A673 (cell line): Measurements from ENCODE around the gene MICALL1. TPM values are rescaled to one million over a fixed set of nuclear protein-coding genes. Genes with fewer than 3 reads are reported as not detected.

Experiments
- BruUV-seq: library from RNA; stranded (reverse); fragments of 400-500 nt; replicated peaks from 2 replicates; lab custom pipeline; 2021; lab: Mats Ljungman, UMichigan
- CTCF ChIA-PET: fragments of 300-600 bp; sonication (Branson Sonifier 250); formaldehyde crosslinking; loops from one replicate; lab custom pipeline; 2022; ENCODE audit warnings: antibody characterized with exemption; lab: Charles Lee
- POLR2A ChIA-PET: fragments of 300-600 bp; sonication (Branson Sonifier 250); formaldehyde crosslinking; loops from one replicate; lab custom pipeline; 2022; ENCODE audit warnings: antibody characterized with exemption; ENCODE audit not compliant: low non-redundant PET; lab: Charles Lee
- DNase-seq: peaks from one replicate; pipeline ENCODE4 v3.0.0-alpha.2; 2015; ENCODE audit warnings: low spot score
- H3K27ac ChIP-seq: fragments of 200-600 bp; sonication (generic); 2 replicates; pipeline ENCODE4 v1.5.1; 2016; ENCODE audit warnings: mixed run types, low read depth, mild to moderate bottlenecking, mixed read lengths, antibody characterized with exemption, low read length; ENCODE audit not compliant: poor library complexity, severe bottlenecking
- H3K27me3 ChIP-seq: fragments of 200-600 bp; sonication (generic); replicated peaks from 2 replicates; pipeline ENCODE4 v1.6.1; 2017; ENCODE audit warnings: mixed run types, low read depth, mild to moderate bottlenecking, mixed read lengths, antibody characterized with exemption, low read length; ENCODE audit not compliant: insufficient read depth, poor library complexity
- H3K36me3 ChIP-seq: fragments of 200-600 bp; sonication (generic); 2 replicates; pipeline ENCODE4 v1.6.1; 2016; ENCODE audit warnings: mixed run types, mild to moderate bottlenecking, mixed read lengths, antibody characterized with exemption, low read length; ENCODE audit not compliant: insufficient read depth, poor library complexity, severe bottlenecking
- H3K4me1 ChIP-seq: fragments of 200-600 bp; sonication (generic); 2 replicates; pipeline ENCODE4 v1.6.1; 2017; ENCODE audit warnings: mixed run types, mild to moderate bottlenecking, mixed read lengths, antibody characterized with exemption, low read length; ENCODE audit not compliant: insufficient read depth, poor library complexity, severe bottlenecking
- H3K4me3 ChIP-seq: fragments of 200-600 bp; sonication (generic); 2 replicates; pipeline ENCODE4 v1.5.1; 2016; ENCODE audit warnings: low read depth, mixed run types, mild to moderate bottlenecking, mixed read lengths, low read length; ENCODE audit not compliant: poor library complexity, severe bottlenecking
- H3K9me3 ChIP-seq: fragments of 200-600 bp; sonication (generic); 2 replicates; pipeline ENCODE4 v1.6.1; 2016; ENCODE audit warnings: mixed run types, low read depth, mild to moderate bottlenecking, mixed read lengths, antibody characterized with exemption, low read length; ENCODE audit not compliant: poor library complexity, severe bottlenecking
- EZH2 ChIP-seq: fragments of 200-600 bp; sonication (generic); IDR thresholded peaks from 2 replicates; pipeline ENCODE4 v1.6.1; 2017; ENCODE audit warnings: borderline replicate concordance, low read depth, mild to moderate bottlenecking, mixed read lengths, antibody characterized with exemption, low read length; ENCODE audit not compliant: poor library complexity, severe bottlenecking
- intact Hi-C: fragments of 100-400 bp; cut with micrococcal nuclease; formaldehyde crosslinking; loops from one replicate; pipeline ENCODE4 v1.10.0; 2022; ENCODE audit not compliant: unreplicated experiment
- total RNA-seq: library from RNA; stranded (reverse); gene quantifications from 2 replicates; pipeline ENCODE4 v1.2.3, GENCODE V29; 2021
- TF ChIP-seq, protein P1 (sequence below): fragments of 300-800, 200-600 bp; sonication (generic); conservative IDR thresholded peaks from 2 replicates; pipeline ENCODE4 v1.5.1; 2017; ENCODE audit warnings: low read depth, mild to moderate bottlenecking, antibody characterized with exemption, low read length, moderate library complexity, mixed read lengths

The MICALL1 gene
- total RNA-seq, 1 experiment from 2014 or later: 33.0 TPM

DNA sequence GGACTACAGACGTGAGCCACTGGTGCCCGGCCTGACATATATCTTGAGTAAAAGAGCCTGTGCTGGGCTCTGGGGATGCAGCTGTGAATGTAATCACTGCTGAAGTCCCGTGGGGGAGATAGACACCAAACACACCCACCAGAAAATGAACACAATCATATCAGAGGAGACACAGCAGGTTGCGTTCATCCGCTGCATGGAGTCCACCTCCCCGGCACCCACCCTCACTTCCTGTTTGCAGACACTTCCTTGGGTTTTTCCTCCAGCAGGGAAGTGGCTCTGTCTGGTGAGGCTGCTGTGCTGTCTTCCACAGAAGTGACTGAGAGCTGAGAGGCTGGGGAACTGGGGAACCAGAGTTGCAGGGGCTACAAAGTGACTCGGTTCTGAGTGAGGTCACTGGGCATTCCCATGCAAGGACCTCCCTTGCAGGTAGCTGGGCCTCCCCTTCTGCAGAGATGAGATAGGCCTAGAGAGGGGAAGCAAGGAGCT is 7.2 kb downstream of the MICALL1 start:
- peaks cover 12% of the 10 kb centered on the region for H3K36me3 ChIP-seq
- BruUV-seq: no TSS peak
- no peak overlapping the region for H3K27ac ChIP-seq
- TF ChIP-seq, protein P1, sequence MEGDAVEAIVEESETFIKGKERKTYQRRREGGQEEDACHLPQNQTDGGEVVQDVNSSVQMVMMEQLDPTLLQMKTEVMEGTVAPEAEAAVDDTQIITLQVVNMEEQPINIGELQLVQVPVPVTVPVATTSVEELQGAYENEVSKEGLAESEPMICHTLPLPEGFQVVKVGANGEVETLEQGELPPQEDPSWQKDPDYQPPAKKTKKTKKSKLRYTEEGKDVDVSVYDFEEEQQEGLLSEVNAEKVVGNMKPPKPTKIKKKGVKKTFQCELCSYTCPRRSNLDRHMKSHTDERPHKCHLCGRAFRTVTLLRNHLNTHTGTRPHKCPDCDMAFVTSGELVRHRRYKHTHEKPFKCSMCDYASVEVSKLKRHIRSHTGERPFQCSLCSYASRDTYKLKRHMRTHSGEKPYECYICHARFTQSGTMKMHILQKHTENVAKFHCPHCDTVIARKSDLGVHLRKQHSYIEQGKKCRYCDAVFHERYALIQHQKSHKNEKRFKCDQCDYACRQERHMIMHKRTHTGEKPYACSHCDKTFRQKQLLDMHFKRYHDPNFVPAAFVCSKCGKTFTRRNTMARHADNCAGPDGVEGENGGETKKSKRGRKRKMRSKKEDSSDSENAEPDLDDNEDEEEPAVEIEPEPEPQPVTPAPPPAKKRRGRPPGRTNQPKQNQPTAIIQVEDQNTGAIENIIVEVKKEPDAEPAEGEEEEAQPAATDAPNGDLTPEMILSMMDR: no peak
- TF ChIP-seq EZH2: no peak
- no peak for DNase-seq
- intact Hi-C loops: no loop called here
- no peaks in the 10 kb centered on the region for H3K27me3 ChIP-seq
- H3K9me3 ChIP-seq: no peaks in the 10 kb centered on the region
- ChIA-PET POLR2A (interaction anchor here (0.7 kb wide), 1 partner anchor 223 kb away, joined by 4 read pairs; no protein-coding TSS in a partner anchor), CTCF (no interaction called here)
- H3K4me3 ChIP-seq: no peak overlapping the region
- H3K4me1 ChIP-seq: no peaks in the 10 kb centered on the region

DNA sequence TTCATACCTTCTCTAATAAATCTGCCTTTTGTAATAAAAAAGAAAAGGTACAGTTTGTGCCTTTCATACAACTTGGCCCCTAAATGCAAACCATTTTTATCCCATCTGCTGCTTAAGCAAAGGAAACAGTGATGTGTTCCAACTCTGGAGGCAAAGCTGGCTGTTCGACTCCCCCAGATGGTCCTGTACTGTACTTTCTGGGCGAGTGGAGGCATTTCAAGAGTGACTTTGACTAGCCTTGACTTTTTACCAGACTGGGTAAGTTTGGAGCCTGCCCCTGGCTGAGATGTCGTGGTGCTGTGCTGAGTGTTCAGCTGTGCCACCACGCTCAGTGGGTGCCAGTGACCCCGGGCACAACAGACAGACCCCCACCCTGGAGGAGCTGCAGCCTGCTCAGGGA is 10.2 kb downstream of the MICALL1 start:
- CTCF ChIA-PET: no interaction called here
- intact Hi-C loops: no loop called here
- TF ChIP-seq, protein P1: no peak
- no peak for TF ChIP-seq EZH2
- POLR2A ChIA-PET: no interaction called here
- Histone ChIP-seq H3K9me3 (no peaks in the 10 kb centered on the region), H3K27me3 (no peaks in the 10 kb centered on the region), H3K36me3 (peaks cover 12% of the 10 kb centered on the region), H3K4me3 (no peak overlapping the region), H3K27ac (no peak overlapping the region), H3K4me1 (no peaks in the 10 kb centered on the region)
- DNase-seq: no peak
- no TSS peak for BruUV-seq

DNA sequence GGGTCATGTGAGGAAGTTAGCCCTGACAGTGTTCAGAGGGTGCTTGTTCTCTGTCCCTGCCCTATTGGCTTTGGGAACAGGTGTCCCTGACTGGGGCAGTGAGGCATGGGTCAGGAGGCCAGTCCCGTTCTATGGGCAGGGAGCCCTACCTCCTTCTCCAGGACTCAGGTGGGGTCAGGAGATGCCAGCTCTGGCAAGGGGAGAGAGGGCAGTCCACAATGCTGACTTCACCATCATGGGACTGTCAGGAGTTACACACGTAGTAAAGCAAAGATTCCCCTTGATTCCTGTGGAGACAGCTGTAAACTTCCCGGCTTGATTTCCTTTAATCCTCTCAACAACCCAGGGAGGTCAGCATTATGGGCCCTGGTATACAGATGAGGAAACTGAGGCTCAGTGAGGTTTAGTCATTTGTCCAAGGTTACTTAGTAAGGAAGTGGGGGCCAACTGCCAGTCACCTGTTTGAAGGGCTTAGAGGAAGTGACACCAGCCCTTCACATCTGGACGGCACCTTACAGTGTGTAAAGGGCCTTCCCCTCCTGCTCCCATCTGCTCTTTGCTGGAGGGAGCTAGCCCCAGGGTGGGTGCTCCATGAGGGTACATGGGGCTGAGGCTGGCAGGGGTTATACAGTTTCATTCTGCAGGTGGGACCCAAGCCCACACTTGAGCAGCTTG is 11.9 kb downstream of the MICALL1 start:
- Histone ChIP-seq H3K4me1 (no peaks in the 10 kb centered on the region), H3K9me3 (no peaks in the 10 kb centered on the region), H3K36me3 (peaks cover 12% of the 10 kb centered on the region), H3K27ac (no peak overlapping the region), H3K27me3 (no peaks in the 10 kb centered on the region), H3K4me3 (no peak overlapping the region)
- no peak for DNase-seq
- ChIA-PET CTCF (interaction anchor here (0.7 kb wide), 1 partner anchor 13 kb away, joined by 3 read pairs; no protein-coding TSS in a partner anchor), POLR2A (no interaction called here)
- TF ChIP-seq, protein P1: no peak
- TF ChIP-seq EZH2: no peak
- BruUV-seq: no TSS peak
- intact Hi-C loops: no loop called here
